ENCODE measurements around the gene ITPA.

ITPA gene

GRCh38 chr20:3166913-3167342, 42.4 kb upstream of the ITPA start:
- H3K36me3 ChIP-seq (ENCODE audit: control insufficient read depth in 2 of 2, insufficient read depth in 2 of 2, low read length in 2 of 2), result no peaks in the 10 kb centered on the region
- no peak overlapping the region for H3K4me3 ChIP-seq (ENCODE audit: low read length in 2 of 2)
- no peak overlapping the region for H3K27ac ChIP-seq (ENCODE audit: low read length)
- H3K9me3 ChIP-seq (ENCODE audit: control insufficient read depth in 2 of 2, low read length in 2 of 2), result no peaks in the 10 kb centered on the region
- H3K9ac ChIP-seq (ENCODE audit: low read length in 2 of 2), result no peak overlapping the region
- H3K4me1 ChIP-seq (ENCODE audit: control insufficient read depth, insufficient read depth, low read length), result no peaks in the 10 kb centered on the region
- H3K27me3 ChIP-seq (ENCODE audit: control insufficient read depth in 1 of 2, insufficient read depth in 2 of 2, low read length in 2 of 2), result peaks cover 0 to 4% of the 10 kb centered on the region in 2 donors

GRCh38 chr20:3167738-3168078, 41.6 kb upstream of the ITPA start:
- H3K9me3 ChIP-seq (ENCODE audit: control insufficient read depth in 2 of 2, low read length in 2 of 2), result no peaks in the 10 kb centered on the region
- H3K27ac ChIP-seq (ENCODE audit: low read length), result no peak overlapping the region
- no peak overlapping the region for H3K4me3 ChIP-seq (ENCODE audit: low read length in 2 of 2)
- H3K27me3 ChIP-seq (ENCODE audit: control insufficient read depth in 1 of 2, insufficient read depth in 2 of 2, low read length in 2 of 2), result peaks cover 0 to 4% of the 10 kb centered on the region in 2 donors
- H3K9ac ChIP-seq (ENCODE audit: low read length in 2 of 2), result no peak overlapping the region
- no peaks in the 10 kb centered on the region for H3K36me3 ChIP-seq (ENCODE audit: control insufficient read depth in 2 of 2, insufficient read depth in 2 of 2, low read length in 2 of 2)
- H3K4me1 ChIP-seq (ENCODE audit: control insufficient read depth, insufficient read depth, low read length), result peaks cover 4% of the 10 kb centered on the region

- Histone ChIP-seq H3K36me3 (ENCODE audit: control insufficient read depth in 2 of 2, insufficient read depth in 2 of 2, low read length in 2 of 2) (no peaks in the 10 kb centered on the region), H3K9ac (ENCODE audit: low read length in 2 of 2) (no peak overlapping the region), H3K4me3 (ENCODE audit: low read length in 2 of 2) (no peak overlapping the region), H3K27ac (ENCODE audit: low read length) (no peak overlapping the region), H3K9me3 (ENCODE audit: control insufficient read depth in 2 of 2, low read length in 2 of 2) (no peaks in the 10 kb centered on the region), H3K27me3 (ENCODE audit: control insufficient read depth in 1 of 2, insufficient read depth in 2 of 2, low read length in 2 of 2) (peaks cover 0 to 4% of the 10 kb centered on the region in 2 donors), H3K4me1 (ENCODE audit: control insufficient read depth, insufficient read depth, low read length) (peaks cover 9% of the 10 kb centered on the region)
These were observed 41.0 kb upstream of the ITPA start for GRCh38 chr20:3168079-3168828.

- peaks cover 0 to 4% of the 10 kb centered on the region in 2 donors for H3K27me3 ChIP-seq (ENCODE audit: control insufficient read depth in 1 of 2, insufficient read depth in 2 of 2, low read length in 2 of 2)
- no peaks in the 10 kb centered on the region for H3K36me3 ChIP-seq (ENCODE audit: control insufficient read depth in 2 of 2, insufficient read depth in 2 of 2, low read length in 2 of 2)
- no peaks in the 10 kb centered on the region for H3K9me3 ChIP-seq (ENCODE audit: control insufficient read depth in 2 of 2, low read length in 2 of 2)
- H3K27ac ChIP-seq (ENCODE audit: low read length), result no peak overlapping the region
- no peak overlapping the region for H3K9ac ChIP-seq (ENCODE audit: low read length in 2 of 2)
- H3K4me3 ChIP-seq (ENCODE audit: low read length in 2 of 2), result no peak overlapping the region
- peaks cover 12% of the 10 kb centered on the region for H3K4me1 ChIP-seq (ENCODE audit: control insufficient read depth, insufficient read depth, low read length)
These were observed 40.3 kb upstream of the ITPA start for GRCh38 chr20:3168829-3169590.

GRCh38 chr20:3171391-3172125, 37.7 kb upstream of the ITPA start:
- Histone ChIP-seq H3K9ac (ENCODE audit: low read length in 2 of 2) (no peak overlapping the region), H3K27ac (ENCODE audit: low read length) (no peak overlapping the region), H3K9me3 (ENCODE audit: control insufficient read depth in 2 of 2, low read length in 2 of 2) (no peaks in the 10 kb centered on the region), H3K27me3 (ENCODE audit: control insufficient read depth in 1 of 2, insufficient read depth in 2 of 2, low read length in 2 of 2) (peaks cover 0 to 6% of the 10 kb centered on the region in 2 donors), H3K36me3 (ENCODE audit: control insufficient read depth in 2 of 2, insufficient read depth in 2 of 2, low read length in 2 of 2) (no peaks in the 10 kb centered on the region), H3K4me1 (ENCODE audit: control insufficient read depth, insufficient read depth, low read length) (peaks cover 16% of the 10 kb centered on the region), H3K4me3 (ENCODE audit: low read length in 2 of 2) (no peak overlapping the region)

GRCh38 chr20:3172126-3172932, 37.0 kb upstream of the ITPA start:
- H3K9me3 ChIP-seq (ENCODE audit: control insufficient read depth in 2 of 2, low read length in 2 of 2), result no peaks in the 10 kb centered on the region
- H3K4me1 ChIP-seq (ENCODE audit: control insufficient read depth, insufficient read depth, low read length), result peaks cover 16% of the 10 kb centered on the region
- no peaks in the 10 kb centered on the region for H3K36me3 ChIP-seq (ENCODE audit: control insufficient read depth in 2 of 2, insufficient read depth in 2 of 2, low read length in 2 of 2)
- H3K4me3 ChIP-seq (ENCODE audit: low read length in 2 of 2), result peak overlapping the region; percentile 49 to 93
- peak overlapping the region in 1 of 2 donors; percentile 21 for H3K9ac ChIP-seq (ENCODE audit: low read length in 2 of 2)
- no peak overlapping the region for H3K27ac ChIP-seq (ENCODE audit: low read length)
- peaks cover 0 to 6% of the 10 kb centered on the region in 2 donors for H3K27me3 ChIP-seq (ENCODE audit: control insufficient read depth in 1 of 2, insufficient read depth in 2 of 2, low read length in 2 of 2)

- Histone ChIP-seq H3K36me3 (ENCODE audit: control insufficient read depth in 2 of 2, insufficient read depth in 2 of 2, low read length in 2 of 2) (no peaks in the 10 kb centered on the region), H3K4me3 (ENCODE audit: low read length in 2 of 2) (peak within 1 kb of the TSS; percentile 74 to 93), H3K9ac (ENCODE audit: low read length in 2 of 2) (peak within 1 kb of the TSS; percentile 64 to 78), H3K4me1 (ENCODE audit: control insufficient read depth, insufficient read depth, low read length) (peaks cover 16% of the 10 kb centered on the region), H3K9me3 (ENCODE audit: control insufficient read depth in 2 of 2, low read length in 2 of 2) (no peaks in the 10 kb centered on the region), H3K27me3 (ENCODE audit: control insufficient read depth in 1 of 2, insufficient read depth in 2 of 2, low read length in 2 of 2) (peaks cover 0 to 6% of the 10 kb centered on the region in 2 donors), H3K27ac (ENCODE audit: low read length) (peak within 1 kb of the TSS; percentile 46)
These were observed 36.2 kb upstream of the ITPA start, which contains the start of gene LZTS3 for GRCh38 chr20:3172933-3173609. Gene LZTS3, minus strand, starts transcription at chr20:3173549. Its CDS starts 6,386 bp downstream, at chr20:3167163.

GRCh38 chr20:3173610-3174441, 35.5 kb upstream of the ITPA start:
- Histone ChIP-seq H3K36me3 (ENCODE audit: control insufficient read depth in 2 of 2, insufficient read depth in 2 of 2, low read length in 2 of 2) (no peaks in the 10 kb centered on the region), H3K27me3 (ENCODE audit: control insufficient read depth in 1 of 2, insufficient read depth in 2 of 2, low read length in 2 of 2) (peaks cover 0 to 3% of the 10 kb centered on the region in 2 donors), H3K4me1 (ENCODE audit: control insufficient read depth, insufficient read depth, low read length) (peaks cover 16% of the 10 kb centered on the region), H3K27ac (ENCODE audit: low read length) (peak overlapping the region; percentile 46), H3K4me3 (ENCODE audit: low read length in 2 of 2) (peak overlapping the region; percentile 74 to 93), H3K9ac (ENCODE audit: low read length in 2 of 2) (peak overlapping the region; percentile 32 to 78), H3K9me3 (ENCODE audit: control insufficient read depth in 2 of 2, low read length in 2 of 2) (no peaks in the 10 kb centered on the region)

All from stomach smooth muscle (tissue), 2 donors.